Stimulated activated naive CD8-positive, alpha-beta T cell treated with anti-CD3 and anti-CD28 coated beads, Interleukin-15, Interleukin-2, amounts not matched to agents 100 ng/mL and 50 ng/mL, for 24 hours (primary cell): ENCODE measurements around the gene C14orf132.

Source experiments
- H3K27ac Mint-ChIP-seq: one replicate; pipeline ENCODE4 v1.8.0; 2021; ENCODE audit warnings: mild to moderate bottlenecking, mixed read lengths
- H3K27me3 Mint-ChIP-seq: one replicate; pipeline ENCODE4 v1.8.0; 2021; ENCODE audit warnings: mixed read lengths
- H3K36me3 Mint-ChIP-seq: one replicate; pipeline ENCODE4 v1.8.0; 2021; ENCODE audit warnings: low read depth, mixed read lengths
- H3K4me1 Mint-ChIP-seq: one replicate; pipeline ENCODE4 v1.8.0; 2021; ENCODE audit warnings: low read depth, mixed read lengths
- H3K4me3 Mint-ChIP-seq: one replicate; pipeline ENCODE4 v1.8.0; 2021; ENCODE audit warnings: mild to moderate bottlenecking, mixed read lengths
- H3K9me3 Mint-ChIP-seq: one replicate; pipeline ENCODE4 v1.8.0; 2021; ENCODE audit warnings: mixed read lengths

Gene C14orf132

DNA sequence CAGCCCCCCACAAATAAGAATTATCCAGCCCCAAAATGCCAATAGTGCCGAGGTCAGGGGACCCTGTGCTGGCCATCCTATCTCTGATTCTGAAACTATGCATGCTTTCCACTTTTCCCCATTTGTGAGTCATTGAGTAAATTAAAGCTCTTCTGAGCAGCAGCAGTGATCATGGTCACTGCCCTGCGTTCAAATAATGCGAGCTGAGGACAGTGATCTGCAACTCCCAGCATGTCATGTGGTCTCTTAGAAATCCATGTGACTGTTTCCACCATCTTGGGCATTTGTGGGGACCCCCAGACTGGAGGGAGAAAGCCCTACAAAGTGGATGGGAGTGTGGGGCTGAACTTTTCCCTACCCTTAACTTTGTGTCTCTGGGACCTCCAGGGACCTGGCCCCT is 53.8 kb downstream of the C14orf132 start:
- no peak overlapping the region for H3K4me3 Mint-ChIP-seq
- no peak overlapping the region for H3K27ac Mint-ChIP-seq
- H3K9me3 Mint-ChIP-seq, result no peaks in the 10 kb centered on the region
- H3K36me3 Mint-ChIP-seq, result no peaks in the 10 kb centered on the region
- H3K4me1 Mint-ChIP-seq, result no peaks in the 10 kb centered on the region
- H3K27me3 Mint-ChIP-seq, result peaks cover 3% of the 10 kb centered on the region

DNA sequence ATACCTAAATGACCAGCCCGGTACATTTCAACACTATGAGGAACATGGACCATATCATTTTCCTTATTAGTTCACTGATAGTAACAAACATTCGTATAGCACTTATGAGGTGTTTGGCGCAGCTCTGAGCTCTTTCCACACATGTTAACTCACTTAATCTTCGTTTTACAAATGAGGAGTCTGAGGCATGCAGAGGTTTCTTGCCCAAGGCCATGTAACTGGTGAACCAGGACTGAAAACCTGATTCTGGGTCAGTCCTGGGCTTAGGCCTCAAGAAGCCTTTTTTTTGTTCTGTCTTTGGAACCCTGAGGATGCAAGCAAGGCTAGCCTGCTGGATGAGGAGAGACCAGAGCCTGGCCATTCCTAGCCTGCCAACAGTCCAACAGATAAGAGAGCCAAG is 55.0 kb downstream of the C14orf132 start:
- Mint-ChIP-seq H3K4me1 (no peaks in the 10 kb centered on the region), H3K27ac (no peak overlapping the region), H3K9me3 (no peaks in the 10 kb centered on the region), H3K36me3 (no peaks in the 10 kb centered on the region), H3K4me3 (no peak overlapping the region), H3K27me3 (peaks cover 3% of the 10 kb centered on the region)

DNA sequence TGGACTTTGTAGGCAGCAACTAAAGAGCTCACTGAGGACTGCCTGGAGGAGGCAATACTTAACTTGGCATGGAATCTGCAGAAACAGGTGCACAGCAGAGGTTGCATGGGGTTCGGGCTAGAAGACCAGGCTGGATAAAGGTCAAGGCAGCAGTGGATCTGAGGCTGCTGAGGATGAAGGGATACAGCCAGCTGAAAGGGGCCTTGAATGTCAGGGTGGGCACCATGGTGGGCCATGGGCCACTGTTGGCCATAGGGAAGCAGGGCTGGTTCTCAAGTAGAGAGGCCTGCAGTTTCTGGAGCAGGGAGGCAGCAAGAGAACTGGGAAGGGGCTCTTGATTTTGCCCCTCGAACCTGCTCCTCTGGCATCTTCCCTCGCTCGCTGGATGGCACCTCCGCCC is 55.5 kb downstream of the C14orf132 start:
- no peaks in the 10 kb centered on the region for H3K36me3 Mint-ChIP-seq
- no peak overlapping the region for H3K4me3 Mint-ChIP-seq
- no peak overlapping the region for H3K27ac Mint-ChIP-seq
- H3K27me3 Mint-ChIP-seq, result peaks cover 3% of the 10 kb centered on the region
- no peaks in the 10 kb centered on the region for H3K4me1 Mint-ChIP-seq
- H3K9me3 Mint-ChIP-seq, result no peaks in the 10 kb centered on the region

DNA sequence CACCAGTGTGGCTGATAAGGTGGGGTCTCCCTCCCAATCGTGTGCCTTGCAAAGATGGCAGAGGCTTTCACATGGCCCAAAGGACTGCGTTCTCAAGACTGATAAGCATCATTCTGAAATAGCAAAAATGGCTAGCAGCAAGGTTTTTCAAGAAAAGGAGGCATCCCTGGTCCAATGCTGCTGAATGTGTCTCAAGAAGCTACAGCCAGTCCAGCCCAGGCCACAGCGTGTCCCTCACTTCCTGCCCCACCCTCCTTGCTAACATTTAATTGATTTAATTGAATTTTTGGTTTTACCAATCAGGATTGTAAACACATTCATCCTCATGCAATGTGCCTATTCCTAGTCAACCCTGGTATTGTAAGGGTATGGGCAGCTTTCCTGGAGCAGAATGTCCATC is 55.9 kb downstream of the C14orf132 start:
- Mint-ChIP-seq H3K4me3 (no peak overlapping the region), H3K27me3 (peaks cover 3% of the 10 kb centered on the region), H3K36me3 (no peaks in the 10 kb centered on the region), H3K9me3 (no peaks in the 10 kb centered on the region), H3K27ac (no peak overlapping the region), H3K4me1 (no peaks in the 10 kb centered on the region)

DNA sequence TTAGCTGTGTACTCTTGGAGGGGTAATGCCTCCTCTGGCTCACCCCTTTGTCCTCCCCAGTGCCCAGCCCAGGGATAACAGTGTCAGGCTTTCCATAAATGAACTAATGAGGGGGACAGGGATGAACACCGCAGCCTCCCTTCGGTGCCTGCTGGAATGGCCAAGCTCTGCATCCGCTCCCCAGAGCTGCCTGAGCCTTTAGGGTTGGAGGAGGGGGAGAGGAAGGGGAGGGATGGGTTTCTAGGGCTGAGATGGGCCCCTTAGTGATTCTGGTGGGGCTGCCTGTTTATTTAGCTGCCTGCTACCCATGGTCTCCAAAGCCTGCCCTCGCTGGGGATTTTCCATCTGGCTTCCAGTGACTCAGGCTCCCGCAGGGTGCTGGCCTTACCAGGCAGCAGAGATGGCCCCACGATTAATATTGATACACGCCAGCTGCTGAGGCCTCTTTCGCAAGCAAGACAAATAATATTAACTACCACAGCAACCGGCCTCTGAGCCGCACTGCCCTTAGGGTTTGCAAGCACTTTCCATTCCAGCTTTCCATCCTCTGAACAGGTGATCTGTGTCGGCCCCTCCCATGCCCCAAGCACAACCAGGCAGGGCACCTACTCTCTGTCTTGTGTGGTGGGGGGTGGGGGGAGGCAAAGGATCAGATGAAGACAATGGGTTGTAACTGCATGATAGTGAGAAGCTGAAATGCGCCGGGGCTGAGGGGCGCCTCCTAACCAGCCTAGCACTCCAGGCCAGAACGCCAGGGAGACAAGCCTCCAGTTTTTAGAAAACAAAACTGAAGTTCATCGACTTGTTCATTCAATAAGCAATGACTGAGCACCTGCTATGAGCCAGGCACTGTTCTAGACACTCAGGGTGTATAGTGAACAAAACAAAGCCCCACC is 56.7 kb downstream of the C14orf132 start:
- no peak overlapping the region for H3K27ac Mint-ChIP-seq
- peaks cover 3% of the 10 kb centered on the region for H3K27me3 Mint-ChIP-seq
- H3K36me3 Mint-ChIP-seq, result no peaks in the 10 kb centered on the region
- H3K4me1 Mint-ChIP-seq, result peaks cover 2% of the 10 kb centered on the region
- no peak overlapping the region for H3K4me3 Mint-ChIP-seq
- no peaks in the 10 kb centered on the region for H3K9me3 Mint-ChIP-seq

DNA sequence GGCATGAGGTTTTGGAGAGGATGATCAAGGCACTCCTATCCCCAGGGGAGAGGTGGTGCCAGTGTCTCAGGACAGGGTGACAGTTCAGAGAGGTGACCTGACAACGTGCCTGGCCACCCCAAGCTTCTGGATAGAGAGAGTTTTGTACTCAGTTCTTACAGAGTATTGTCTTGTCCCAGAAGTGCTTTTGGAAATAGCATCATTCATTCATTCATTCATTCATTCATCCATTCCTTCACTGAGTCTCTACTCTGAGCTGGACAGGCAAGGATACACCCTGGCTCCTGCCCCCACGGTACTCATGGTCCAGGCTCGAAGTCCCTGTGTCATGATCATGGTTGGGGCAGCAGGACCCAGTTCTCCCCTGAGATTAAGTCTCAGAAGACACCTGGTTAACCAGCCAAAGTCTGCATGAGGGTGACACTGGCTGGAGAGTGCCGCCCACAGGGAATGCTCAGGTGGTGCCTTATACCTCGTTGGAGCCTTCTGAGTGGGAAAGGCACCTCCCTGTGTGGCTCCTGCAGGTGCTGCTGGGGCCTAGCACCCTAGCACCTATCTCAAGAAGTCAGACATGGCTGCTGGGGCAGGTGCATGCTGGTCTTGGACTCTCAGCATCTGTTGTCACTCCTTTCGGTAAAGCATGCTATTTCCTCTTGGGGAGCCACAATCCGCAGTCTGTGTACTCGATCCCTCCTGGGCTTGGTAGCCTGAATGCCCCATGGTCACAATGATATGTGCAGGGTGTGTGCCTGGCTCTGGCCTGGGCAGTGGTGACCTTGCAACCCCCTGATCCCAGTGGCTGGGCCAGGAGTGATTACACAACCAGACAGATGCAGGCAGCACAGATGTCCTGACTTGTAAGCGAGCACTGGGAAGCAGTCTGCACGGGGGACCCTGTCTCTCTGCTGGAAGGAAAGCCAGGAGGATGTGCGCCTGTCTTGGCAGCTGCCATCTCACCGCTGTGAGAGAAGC is 57.8 kb downstream of the C14orf132 start:
- Mint-ChIP-seq H3K27ac (no peak overlapping the region), H3K9me3 (no peaks in the 10 kb centered on the region), H3K36me3 (no peaks in the 10 kb centered on the region), H3K27me3 (no peaks in the 10 kb centered on the region), H3K4me3 (no peak overlapping the region), H3K4me1 (peaks cover 3% of the 10 kb centered on the region)

DNA sequence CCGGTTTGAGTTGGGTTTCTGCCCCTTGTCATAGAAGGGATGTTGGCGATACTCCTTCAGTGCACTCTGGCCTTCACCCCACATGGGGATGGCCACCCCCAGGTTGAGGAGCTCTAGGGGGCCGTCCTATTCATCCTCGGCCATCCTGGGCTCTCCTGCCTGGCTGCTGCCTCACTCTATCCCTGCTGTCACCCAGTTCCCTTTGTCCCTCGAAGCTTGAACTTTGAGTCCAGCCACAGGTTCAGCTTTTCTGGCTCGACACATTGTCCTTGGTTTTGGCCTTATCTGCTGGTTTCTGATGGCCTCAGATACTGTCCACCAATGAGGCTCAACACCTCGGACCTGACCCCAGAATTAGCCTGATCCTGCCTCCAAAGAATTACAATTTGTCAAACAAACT is 58.6 kb downstream of the C14orf132 start:
- peaks cover 3% of the 10 kb centered on the region for H3K4me1 Mint-ChIP-seq
- H3K4me3 Mint-ChIP-seq, result no peak overlapping the region
- H3K36me3 Mint-ChIP-seq, result no peaks in the 10 kb centered on the region
- H3K27ac Mint-ChIP-seq, result no peak overlapping the region
- H3K27me3 Mint-ChIP-seq, result no peaks in the 10 kb centered on the region
- H3K9me3 Mint-ChIP-seq, result no peaks in the 10 kb centered on the region

DNA sequence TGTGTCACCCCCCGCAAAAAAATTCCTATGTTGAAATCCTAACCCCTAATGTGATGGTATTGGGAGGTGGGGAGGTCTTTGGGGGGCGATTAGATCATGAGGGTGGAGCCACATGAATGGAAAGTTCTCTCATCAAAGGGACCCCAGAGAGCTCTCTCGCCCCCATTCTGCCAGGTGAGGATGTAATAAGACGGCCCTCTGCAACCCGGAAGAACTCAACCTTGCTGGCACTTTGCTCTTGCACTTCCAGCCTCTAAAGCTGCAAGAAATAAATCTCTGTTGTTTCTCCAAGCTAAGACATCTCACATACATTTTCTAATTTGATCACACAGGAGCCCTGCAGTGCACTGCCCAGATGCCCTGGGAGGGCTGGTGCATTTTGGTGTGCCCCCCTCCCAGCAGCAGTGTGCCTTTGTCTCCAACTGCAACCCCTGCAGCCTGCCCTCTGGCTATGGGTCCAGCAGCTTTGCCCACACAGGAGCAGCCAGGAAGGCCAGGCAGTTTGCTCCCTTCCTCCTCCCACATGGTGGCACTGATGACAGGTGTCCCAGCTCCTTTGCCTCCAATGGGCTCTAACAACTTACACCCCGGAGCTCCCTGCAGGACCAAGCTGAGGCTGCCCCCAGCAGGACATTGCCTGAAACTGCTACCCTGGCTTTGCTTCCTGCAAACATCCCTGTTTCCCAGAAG is 59.3 kb downstream of the C14orf132 start:
- H3K9me3 Mint-ChIP-seq, result no peaks in the 10 kb centered on the region
- no peaks in the 10 kb centered on the region for H3K36me3 Mint-ChIP-seq
- H3K27ac Mint-ChIP-seq, result no peak overlapping the region
- H3K27me3 Mint-ChIP-seq, result no peaks in the 10 kb centered on the region
- H3K4me1 Mint-ChIP-seq, result peaks cover 3% of the 10 kb centered on the region
- H3K4me3 Mint-ChIP-seq, result no peak overlapping the region

DNA sequence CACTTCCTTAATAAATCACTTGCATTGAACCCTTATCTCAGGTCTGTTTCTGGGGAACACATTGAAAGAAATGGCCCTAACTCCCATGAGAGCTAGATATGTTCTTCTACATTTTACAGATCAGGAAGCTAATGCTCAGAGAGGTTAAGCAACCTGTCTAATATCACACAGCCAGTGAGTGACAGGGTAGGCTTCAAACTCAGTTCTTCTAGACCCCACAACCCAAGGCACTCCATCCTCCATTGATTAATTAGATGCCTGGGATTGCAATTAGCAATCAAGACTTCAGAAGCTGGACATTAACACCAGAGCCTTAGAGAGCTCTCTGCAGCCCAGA is 59.8 kb downstream of the C14orf132 start:
- Mint-ChIP-seq H3K27ac (no peak overlapping the region), H3K36me3 (no peaks in the 10 kb centered on the region), H3K4me1 (peaks cover 3% of the 10 kb centered on the region), H3K9me3 (no peaks in the 10 kb centered on the region), H3K4me3 (no peak overlapping the region), H3K27me3 (no peaks in the 10 kb centered on the region)

DNA sequence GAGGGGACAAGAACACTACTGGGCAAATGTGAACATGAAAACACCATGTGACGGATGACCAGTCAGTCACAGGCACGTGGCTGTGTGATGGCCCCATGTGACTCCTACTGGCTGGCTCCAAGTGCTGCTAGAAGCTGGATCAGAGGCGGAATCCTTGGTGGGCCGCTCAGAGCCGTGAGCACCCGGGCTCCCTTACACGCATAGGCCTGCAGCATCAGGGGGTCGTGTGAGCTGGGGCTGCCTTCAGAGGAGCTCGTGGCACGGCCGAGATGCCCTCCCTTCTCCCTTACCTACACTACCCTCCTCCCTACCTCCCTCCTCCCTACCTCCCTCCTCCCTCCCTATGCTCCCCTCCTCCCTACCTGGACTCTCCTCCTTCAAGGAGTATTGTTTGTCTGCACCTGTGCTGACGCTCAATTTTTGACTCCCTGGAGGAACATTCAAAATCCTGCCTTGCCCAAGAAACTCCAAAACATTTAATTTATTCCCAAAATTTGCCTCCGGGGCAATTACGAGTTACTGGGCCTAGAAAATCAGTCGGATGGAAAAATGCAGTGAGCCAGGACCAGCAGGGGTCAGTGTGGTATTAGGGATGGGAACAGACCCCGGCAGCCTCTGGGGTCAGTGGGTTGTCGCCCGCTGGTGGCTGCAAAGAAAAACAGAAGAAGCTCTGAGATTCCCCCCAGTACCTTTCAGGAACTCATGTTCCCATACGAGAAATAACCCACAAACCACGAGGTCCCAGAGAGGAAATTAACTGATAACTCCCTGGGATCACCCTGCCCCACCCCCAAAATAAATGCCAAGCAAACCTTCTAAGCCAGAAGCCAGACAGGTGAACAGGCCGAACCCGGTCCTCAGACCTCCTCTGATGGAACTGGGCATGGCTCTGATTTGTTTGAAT is 61.3 kb downstream of the C14orf132 start:
- Mint-ChIP-seq H3K36me3 (no peaks in the 10 kb centered on the region), H3K27ac (no peak overlapping the region), H3K9me3 (no peaks in the 10 kb centered on the region), H3K27me3 (no peaks in the 10 kb centered on the region), H3K4me1 (peaks cover 3% of the 10 kb centered on the region), H3K4me3 (no peak overlapping the region)

DNA sequence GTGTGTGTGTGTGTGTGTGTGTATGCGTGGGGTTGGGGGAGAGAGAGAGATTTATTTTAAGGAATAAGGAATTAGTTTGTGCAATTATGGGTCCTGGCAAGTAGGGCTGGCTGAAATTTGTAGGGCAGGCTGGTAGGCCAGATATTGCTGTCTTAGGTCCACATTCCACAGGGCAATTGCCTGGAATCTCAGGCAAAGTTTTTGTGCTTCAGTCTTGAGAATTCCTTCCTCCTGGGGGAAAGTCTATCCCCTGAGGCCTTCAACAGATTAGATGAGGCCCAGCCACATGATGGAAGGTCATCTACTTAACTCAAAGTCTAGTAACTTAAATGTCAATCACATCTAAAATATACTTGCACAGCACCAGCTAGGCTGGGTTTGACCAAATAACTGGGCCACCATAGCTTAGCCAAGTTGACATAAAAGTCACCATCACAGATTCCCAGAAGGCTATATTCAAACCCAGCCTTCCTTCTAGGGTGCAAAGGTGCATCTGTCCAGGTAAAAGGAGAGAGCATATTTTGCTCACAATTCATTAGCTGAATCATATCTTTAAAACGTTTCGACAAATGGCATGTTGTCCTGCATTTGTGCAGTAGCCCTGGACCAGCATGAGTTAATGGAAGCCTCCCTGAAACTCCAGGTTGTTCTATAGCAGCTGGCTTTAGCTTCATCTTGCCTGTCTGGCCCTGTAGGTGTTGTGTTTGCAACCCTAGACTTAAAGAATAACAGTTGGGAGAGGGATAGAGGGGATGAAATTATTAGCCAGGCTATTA is 63.1 kb downstream of the C14orf132 start:
- H3K4me1 Mint-ChIP-seq, result peaks cover 3% of the 10 kb centered on the region
- H3K4me3 Mint-ChIP-seq, result no peak overlapping the region
- H3K27ac Mint-ChIP-seq, result no peak overlapping the region
- H3K36me3 Mint-ChIP-seq, result no peaks in the 10 kb centered on the region
- no peaks in the 10 kb centered on the region for H3K27me3 Mint-ChIP-seq
- H3K9me3 Mint-ChIP-seq, result no peaks in the 10 kb centered on the region

DNA sequence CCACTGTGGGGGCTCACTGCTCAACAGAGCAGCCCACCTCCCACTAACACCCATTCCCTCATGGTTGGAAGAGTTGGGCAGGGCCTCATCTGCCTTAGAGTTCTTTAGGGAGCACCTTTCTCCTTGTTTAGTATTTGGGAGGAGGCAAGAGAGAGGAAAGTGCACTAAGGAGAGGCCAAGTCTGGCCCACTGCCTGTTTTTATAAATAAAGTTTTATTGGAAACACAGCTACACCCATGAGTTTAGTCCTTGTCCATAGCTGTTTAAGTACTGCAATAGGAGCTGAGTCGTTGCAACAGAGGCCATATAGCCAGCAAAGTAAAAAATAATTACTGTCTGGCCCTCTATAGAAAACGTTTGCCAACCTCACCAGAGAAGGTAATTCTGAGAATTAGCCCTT is 63.9 kb downstream of the C14orf132 start:
- no peaks in the 10 kb centered on the region for H3K27me3 Mint-ChIP-seq
- H3K27ac Mint-ChIP-seq, result no peak overlapping the region
- peaks cover 3% of the 10 kb centered on the region for H3K4me1 Mint-ChIP-seq
- no peaks in the 10 kb centered on the region for H3K9me3 Mint-ChIP-seq
- H3K36me3 Mint-ChIP-seq, result no peaks in the 10 kb centered on the region
- no peak overlapping the region for H3K4me3 Mint-ChIP-seq

DNA sequence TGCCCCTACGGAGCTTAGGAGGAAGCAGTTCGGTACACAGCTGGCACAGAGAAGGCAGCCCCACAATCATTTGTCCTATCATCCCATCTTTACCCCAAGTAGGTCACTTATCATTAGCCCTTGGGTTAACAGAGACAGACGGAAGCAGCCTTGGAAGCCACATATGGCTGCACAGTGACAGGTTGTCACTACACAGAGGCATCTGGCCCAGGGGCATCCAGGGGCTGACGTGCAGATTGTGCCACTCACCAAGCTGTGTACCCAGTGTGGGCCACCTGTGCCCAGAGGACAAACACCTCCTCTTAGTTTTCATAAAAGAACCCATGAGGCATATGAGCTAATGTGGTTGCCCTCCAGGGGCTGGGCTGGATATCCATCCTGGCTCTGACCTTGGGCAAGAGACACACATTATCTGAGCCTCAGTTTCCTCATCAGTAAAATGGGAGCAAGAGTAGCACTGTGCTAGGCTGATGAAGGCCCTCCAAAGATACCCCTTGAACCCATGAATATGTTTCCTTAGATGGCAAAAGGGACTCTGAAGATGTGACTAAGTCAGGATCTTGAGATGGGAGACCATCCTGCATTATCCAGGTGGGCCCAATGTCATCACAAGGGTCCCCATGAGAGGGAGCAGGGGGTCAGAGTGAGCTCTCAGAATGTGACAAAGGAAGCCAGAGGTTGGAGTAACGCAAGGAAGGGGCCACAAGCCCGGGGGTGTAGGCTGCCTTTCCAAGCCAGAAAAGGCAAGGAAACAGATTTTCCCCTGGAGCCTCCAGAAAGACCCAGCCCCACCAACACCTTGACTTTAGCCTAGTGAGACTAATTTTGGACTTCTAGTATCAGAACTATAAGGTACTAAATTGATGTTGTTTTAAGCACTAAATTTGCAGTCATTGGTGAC is 64.6 kb downstream of the C14orf132 start:
- no peaks in the 10 kb centered on the region for H3K27me3 Mint-ChIP-seq
- no peaks in the 10 kb centered on the region for H3K36me3 Mint-ChIP-seq
- H3K4me3 Mint-ChIP-seq, result no peak overlapping the region
- peaks cover 3% of the 10 kb centered on the region for H3K4me1 Mint-ChIP-seq
- no peak overlapping the region for H3K27ac Mint-ChIP-seq
- no peaks in the 10 kb centered on the region for H3K9me3 Mint-ChIP-seq
